ENCODE results near the gene ACTN4.

DNA sequence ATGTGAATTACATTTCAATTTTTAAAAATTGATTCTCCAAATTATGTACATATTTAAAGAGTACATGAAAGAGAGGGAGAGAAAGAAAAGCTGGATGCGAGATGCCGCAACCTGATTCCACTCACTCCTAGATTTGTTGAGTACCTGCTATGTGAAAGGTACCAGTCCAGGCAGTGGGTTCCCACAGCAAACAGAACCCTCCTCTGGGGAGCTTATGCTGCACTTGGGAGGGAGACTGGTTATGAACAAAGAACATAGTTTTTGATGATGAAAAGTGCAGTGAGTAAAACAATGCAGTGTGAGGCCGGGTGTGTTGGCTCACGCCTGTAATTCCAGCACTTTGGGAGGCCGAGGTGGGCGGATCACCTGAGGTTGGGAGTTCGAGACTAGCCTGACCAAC lies 43.4 kb downstream of the ACTN4 start:
- TF ChIP-seq CTCF (IDR thresholded peaks at IDR 0.05; ENCODE audit: low read depth, low read length) = no peak
- no peak for TF ChIP-seq EZH2phosphoT487 (IDR thresholded peaks at IDR 0.05; ENCODE audit: low read depth)

Data from OCI-LY3 (cell line).